ENCODE results near the gene PMPCA.

The PMPCA gene

GRCh38 chr9:136377341-136378169, 32.9 kb upstream of the PMPCA start:
- no peak overlapping the region for H3K4me3 ChIP-seq (ENCODE audit: low read depth, low read length)
- TF ChIP-seq CTCF (IDR thresholded peaks at IDR 0.05; ENCODE audit: insufficient read depth, low read length, missing control alignments): no peak
- POLR2A ChIA-PET: interaction anchor here (0.6 kb wide), 1 partner anchor 883 kb away, joined by 3 read pairs; no protein-coding TSS in a partner anchor
- DNase-seq (ENCODE audit: low read depth, low spot score): no peak
- CTCF ChIA-PET: interaction anchor here (1.5 to 2.1 kb wide), 3 partner anchors 11 to 65 kb away, joined by 5 to 12 read pairs (median 11); partner anchors contain the start of gene DNLZ

DNA sequence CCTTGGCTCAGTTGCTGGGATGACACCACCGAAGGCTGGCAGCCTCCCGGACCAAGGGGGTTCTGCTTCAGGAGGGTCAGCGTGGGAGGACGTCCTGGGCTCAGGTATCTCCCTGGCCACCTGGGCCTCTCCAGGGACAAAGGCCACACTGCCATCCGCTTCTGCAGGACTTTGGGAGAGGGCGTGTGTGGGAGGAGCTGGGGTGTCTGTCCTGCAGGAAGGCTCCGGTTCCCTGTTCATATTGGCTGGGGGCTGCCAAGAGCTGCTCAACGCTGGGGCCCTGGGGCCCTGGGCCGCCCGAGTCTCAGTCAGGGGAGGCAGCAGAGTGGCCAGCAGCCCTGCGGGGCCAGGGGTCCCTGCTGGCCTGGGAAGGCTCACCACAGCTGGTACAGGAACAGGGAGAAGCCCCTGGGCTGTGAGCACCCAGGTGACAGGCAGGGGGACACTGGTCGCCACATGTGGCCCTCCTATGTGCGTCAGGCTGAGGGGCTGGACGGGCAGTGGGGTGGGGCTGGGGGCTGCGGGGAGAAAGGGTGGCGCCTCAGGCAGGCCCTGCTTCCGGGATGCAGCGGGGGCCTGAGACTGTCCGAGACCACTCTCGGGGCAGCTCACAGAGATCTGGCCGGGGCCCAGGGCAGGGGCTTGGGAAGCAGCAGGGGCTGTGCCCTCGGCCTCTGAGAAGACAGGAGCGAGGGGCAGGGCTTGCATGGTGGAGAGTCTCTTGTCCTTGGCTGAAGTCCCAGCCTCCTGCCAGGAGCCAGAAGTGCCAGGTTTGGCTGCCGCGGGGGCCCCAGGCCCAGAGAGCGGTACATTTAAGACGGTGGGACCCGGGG, 32.1 kb upstream of the PMPCA start:
- H3K4me3 ChIP-seq (ENCODE audit: low read depth, low read length): no peak overlapping the region
- TF ChIP-seq CTCF (IDR thresholded peaks at IDR 0.05; ENCODE audit: insufficient read depth, low read length, missing control alignments): no peak
- no peak for DNase-seq (ENCODE audit: low read depth, low spot score)
- ChIA-PET POLR2A (no interaction called here), CTCF (interaction anchor here (1.5 to 2.1 kb wide), 2 partner anchors 14 to 66 kb away, joined by 11 to 12 read pairs; partner anchors contain the start of gene DNLZ)

GRCh38 chr9:136379003-136379287, 31.5 kb upstream of the PMPCA start:
- no peak for TF ChIP-seq CTCF (IDR thresholded peaks at IDR 0.05; ENCODE audit: insufficient read depth, low read length, missing control alignments)
- no peak overlapping the region for H3K4me3 ChIP-seq (ENCODE audit: low read depth, low read length)
- POLR2A ChIA-PET: no interaction called here
- CTCF ChIA-PET: no interaction called here
- no peak for DNase-seq (ENCODE audit: low read depth, low spot score)

DNA sequence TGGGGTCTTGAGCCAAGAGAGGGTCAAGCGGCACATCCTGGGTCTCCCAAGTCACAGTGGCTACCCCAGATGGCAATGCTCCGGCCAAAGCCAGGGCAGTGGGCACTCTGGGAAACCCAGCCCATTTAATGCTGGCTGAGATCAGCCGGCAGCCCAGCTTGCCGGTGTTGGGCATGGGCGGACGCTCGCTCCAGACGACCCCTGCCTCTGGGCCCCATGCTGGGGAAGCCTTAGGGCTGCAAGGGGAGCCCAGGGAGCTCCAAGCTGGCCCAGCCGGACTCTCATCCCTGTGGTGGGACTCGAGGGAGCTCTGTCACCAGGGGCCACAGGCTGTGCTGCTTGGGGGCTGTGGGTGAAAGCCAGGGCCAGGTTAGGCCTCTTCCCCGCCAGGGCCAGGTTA, 31.1 kb upstream of the PMPCA start:
- CTCF ChIA-PET: interaction anchor here (1.0 kb wide), 1 partner anchor 16 kb away, joined by 4 read pairs; the partner anchor contains the start of gene DNLZ
- DNase-seq (ENCODE audit: low read depth, low spot score): no peak
- POLR2A ChIA-PET: no interaction called here
- TF ChIP-seq CTCF (IDR thresholded peaks at IDR 0.05; ENCODE audit: insufficient read depth, low read length, missing control alignments): no peak
- no peak overlapping the region for H3K4me3 ChIP-seq (ENCODE audit: low read depth, low read length)

DNA sequence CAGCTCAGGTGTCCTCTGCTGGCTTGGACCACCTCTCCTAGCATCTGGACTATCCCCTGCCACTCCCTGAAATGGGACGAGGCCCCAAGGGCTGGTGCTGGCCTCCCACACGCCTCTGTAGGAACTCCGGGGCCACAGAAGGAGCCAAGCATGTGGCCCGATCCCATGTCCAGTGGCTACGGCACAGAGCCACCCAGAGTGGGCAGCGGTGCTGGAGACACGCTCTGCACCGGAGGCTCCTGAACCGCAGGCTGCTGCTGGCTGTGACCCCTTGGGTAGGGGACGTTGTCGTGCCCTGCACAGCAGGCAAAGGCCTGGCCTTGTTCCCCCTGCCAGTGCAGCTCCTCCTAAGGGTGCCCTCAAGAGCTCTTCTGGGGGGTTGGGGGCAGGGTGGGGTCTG, 30.6 kb upstream of the PMPCA start:
- ChIA-PET CTCF (interaction anchor here (1.0 kb wide), 1 partner anchor 16 kb away, joined by 4 read pairs; the partner anchor contains the start of gene DNLZ), POLR2A (no interaction called here)
- DNase-seq (ENCODE audit: low read depth, low spot score): no peak
- TF ChIP-seq CTCF (IDR thresholded peaks at IDR 0.05; ENCODE audit: insufficient read depth, low read length, missing control alignments): no peak
- no peak overlapping the region for H3K4me3 ChIP-seq (ENCODE audit: low read depth, low read length)

DNA sequence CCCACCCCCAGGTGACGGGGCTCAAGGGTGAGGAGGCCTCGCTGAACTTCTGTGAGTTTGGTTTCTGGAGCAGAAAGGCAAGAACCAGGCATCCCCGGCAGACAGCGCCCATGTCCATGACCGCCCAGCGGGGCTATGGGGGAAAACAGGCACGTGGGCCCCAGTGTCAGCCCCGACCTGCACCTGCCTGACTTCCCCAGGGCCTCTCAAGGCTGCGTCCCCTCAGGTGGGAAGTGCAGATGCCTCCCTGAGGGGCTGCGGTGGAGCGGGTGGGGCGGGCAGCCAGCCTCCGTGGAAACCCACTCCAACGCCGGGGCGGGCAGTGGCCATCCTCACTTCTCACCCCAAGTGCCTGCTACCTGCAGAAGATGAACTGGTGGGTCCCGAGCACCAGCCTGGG, 30.1 kb upstream of the PMPCA start:
- ChIA-PET POLR2A (no interaction called here), CTCF (interaction anchor here (1.0 to 1.6 kb wide), 2 partner anchors 13 to 17 kb away, joined by 4 to 5 read pairs; partner anchors contain the start of gene DNLZ)
- DNase-seq (ENCODE audit: low read depth, low spot score): no peak
- H3K4me3 ChIP-seq (ENCODE audit: low read depth, low read length): no peak overlapping the region
- no peak for TF ChIP-seq CTCF (IDR thresholded peaks at IDR 0.05; ENCODE audit: insufficient read depth, low read length, missing control alignments)

Data from AG04449 (cell line).